ENCODE results near the gene FRMD8. TPM values are rescaled to one million over a fixed set of nuclear protein-coding genes. Genes with fewer than 3 reads are reported as not detected.

Gene FRMD8
- total RNA-seq, 3 donors from 2014 or later = 22.9 to 57.0 (median 49.0) TPM

DNA sequence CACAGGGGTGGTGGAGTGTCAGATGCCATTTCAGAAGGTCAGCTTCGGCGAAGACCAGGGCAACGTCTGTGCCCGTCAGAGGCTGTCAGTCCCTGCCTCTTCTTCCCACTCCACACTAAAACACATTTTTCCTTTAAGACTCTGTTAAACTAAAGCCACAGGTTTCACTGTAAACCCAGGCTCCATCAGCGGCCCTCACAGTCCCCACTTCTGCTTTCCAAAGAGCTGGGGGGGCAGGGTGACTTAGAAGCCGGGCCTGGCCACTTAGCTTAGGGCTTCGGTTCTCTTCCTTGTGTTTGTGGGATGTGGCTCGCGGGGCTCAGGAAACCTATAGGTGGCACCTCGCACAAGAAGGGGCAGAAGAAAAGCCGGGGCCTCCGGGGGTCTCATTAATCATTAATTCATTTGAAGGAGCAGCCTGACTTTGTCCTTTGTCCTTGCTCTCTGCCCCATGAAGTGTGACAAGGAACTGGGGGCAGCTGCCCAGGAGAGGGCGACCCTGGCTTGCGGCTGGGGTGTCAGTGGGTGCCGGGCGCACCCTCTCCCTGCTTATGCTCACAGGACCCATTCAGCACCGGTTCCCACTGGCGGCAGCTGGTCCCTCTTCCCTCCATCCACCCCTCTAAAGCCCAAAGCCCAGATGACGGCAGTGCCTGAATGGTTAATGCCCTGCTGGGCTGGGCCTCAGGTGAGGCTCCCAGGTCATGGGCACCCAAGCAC is 8.1 kb upstream of the FRMD8 start:
- no peak for DNase-seq (ENCODE audit: low spot score in 2 of 2)
- Histone ChIP-seq H3K27me3 (no peaks in the 10 kb centered on the region), H3K4me1 (peaks cover 0 to 12% of the 10 kb centered on the region in 2 donors), H3K36me3 (no peaks in the 10 kb centered on the region), H3K4me3 (no peak overlapping the region), H3K27ac (peak overlapping the region in 1 of 2 donors; percentile 98), H3K9me3 (no peaks in the 10 kb centered on the region)
- TF ChIP-seq, protein P1, sequence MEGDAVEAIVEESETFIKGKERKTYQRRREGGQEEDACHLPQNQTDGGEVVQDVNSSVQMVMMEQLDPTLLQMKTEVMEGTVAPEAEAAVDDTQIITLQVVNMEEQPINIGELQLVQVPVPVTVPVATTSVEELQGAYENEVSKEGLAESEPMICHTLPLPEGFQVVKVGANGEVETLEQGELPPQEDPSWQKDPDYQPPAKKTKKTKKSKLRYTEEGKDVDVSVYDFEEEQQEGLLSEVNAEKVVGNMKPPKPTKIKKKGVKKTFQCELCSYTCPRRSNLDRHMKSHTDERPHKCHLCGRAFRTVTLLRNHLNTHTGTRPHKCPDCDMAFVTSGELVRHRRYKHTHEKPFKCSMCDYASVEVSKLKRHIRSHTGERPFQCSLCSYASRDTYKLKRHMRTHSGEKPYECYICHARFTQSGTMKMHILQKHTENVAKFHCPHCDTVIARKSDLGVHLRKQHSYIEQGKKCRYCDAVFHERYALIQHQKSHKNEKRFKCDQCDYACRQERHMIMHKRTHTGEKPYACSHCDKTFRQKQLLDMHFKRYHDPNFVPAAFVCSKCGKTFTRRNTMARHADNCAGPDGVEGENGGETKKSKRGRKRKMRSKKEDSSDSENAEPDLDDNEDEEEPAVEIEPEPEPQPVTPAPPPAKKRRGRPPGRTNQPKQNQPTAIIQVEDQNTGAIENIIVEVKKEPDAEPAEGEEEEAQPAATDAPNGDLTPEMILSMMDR (IDR thresholded peaks at IDR 0.05) = no peak
- TF ChIP-seq POLR2AphosphoS5 (IDR thresholded peaks at IDR 0.05) (no peak), POLR2A (IDR thresholded peaks at IDR 0.05) (no peak)
- intact Hi-C loops (cut with DNase I; ENCODE audit: low total_unique reads) = no loop called here

DNA sequence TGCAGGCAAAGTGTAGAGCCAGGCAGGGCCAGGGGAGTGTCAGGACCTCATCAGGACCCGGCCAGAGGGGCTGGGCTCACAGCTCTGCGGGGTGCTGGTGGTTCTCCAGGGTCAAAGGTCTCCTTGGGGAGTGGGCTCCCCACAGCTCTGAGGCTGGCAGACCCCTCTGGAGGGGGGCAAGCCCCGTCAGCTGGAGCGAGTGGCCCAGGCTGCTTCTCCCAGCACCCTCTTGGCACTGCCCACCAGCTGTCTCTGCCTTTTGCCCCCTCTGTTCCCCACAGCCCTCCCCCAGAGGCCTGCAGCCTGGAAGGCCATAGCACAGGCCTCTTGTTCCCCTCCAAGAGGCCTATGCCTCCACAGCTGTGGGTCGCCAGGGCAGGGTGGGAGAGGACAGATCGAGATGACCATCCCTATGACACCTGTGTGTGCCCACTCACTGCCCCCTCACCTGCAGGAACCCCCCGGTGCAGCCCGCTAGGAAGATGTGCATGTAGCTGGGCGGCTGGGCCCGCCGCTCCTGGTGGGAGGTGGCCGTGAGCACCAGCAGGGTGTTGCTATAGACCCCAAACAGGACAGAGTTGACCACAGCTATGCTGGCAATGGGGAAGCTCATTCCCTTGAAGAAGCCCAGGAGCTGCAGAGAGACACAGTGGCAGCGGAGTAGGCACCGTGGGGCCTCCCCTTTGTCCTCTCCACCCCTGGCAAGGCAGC is 7.4 kb upstream of the FRMD8 start:
- peak overlapping the region; percentile 98 to 99 for H3K27ac ChIP-seq
- TF ChIP-seq, protein P1 (IDR thresholded peaks at IDR 0.05) = no peak
- TF ChIP-seq POLR2A (IDR thresholded peaks at IDR 0.05) (no peak), POLR2AphosphoS5 (IDR thresholded peaks at IDR 0.05) (no peak)

DNA sequence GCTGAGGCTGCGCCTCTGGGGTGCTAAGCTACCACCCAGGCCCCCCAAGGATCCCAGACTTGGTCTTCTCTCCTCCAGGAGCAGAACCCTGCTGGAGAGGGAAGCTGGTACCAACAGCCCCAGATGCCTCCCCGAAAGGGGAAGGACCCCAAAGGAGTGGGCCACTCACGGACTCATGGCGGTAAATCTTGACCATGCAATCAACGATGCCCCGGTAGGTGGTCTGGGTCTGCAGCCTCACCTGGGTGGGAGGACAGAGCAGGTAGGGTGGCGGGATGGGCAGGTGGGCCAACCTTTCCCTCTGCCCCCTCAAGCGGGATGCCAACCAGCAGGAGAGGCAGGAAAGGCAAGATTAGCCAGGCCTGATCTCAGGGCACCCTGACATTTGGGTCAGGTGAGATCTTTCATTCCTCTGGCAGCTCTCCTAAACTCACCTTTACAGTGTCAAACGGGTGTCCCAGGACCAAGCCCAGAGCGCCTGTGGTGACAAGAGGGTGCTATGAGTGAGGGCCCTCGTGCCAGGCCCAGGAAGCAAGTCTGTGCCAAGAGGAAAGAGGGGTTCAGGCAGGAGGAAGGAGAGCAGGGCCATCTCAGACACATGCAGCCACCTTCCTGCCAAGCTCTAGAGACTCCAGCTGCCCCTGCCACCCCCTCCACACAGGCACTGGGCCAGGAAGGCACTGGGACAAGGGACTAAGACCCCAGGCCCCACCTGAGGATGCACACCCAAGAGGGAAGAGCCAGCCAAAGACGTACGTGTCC is 6.6 kb upstream of the FRMD8 start:
- DNase-seq (ENCODE audit: low spot score in 2 of 2) = no peak
- Histone ChIP-seq H3K9me3 (no peaks in the 10 kb centered on the region), H3K27me3 (no peaks in the 10 kb centered on the region), H3K36me3 (no peaks in the 10 kb centered on the region), H3K27ac (peak overlapping the region; percentile 98 to 99), H3K4me1 (peaks cover 0 to 18% of the 10 kb centered on the region in 2 donors), H3K4me3 (no peak overlapping the region)
- TF ChIP-seq POLR2AphosphoS5 (IDR thresholded peaks at IDR 0.05) (no peak), POLR2A (IDR thresholded peaks at IDR 0.05) (no peak)
- TF ChIP-seq, protein P1 (IDR thresholded peaks at IDR 0.05) = no peak
- intact Hi-C loops (cut with DNase I; ENCODE audit: low total_unique reads) = loop anchor here (5.0 to 10.0 kb wide), 2 partner anchors 37 to 135 kb away; no protein-coding TSS in a partner anchor

More for the DNA sequence above, 7.4 kb upstream of the FRMD8 start:
- intact Hi-C loops (cut with DNase I; ENCODE audit: low total_unique reads) = no loop called here
- H3K4me3 ChIP-seq = no peak overlapping the region
- H3K27me3 ChIP-seq = no peaks in the 10 kb centered on the region
- no peaks in the 10 kb centered on the region for H3K9me3 ChIP-seq
- no peaks in the 10 kb centered on the region for H3K36me3 ChIP-seq
- H3K4me1 ChIP-seq = peaks cover 0 to 15% of the 10 kb centered on the region in 2 donors
- DNase-seq (ENCODE audit: low spot score in 2 of 2) = no peak

DNA sequence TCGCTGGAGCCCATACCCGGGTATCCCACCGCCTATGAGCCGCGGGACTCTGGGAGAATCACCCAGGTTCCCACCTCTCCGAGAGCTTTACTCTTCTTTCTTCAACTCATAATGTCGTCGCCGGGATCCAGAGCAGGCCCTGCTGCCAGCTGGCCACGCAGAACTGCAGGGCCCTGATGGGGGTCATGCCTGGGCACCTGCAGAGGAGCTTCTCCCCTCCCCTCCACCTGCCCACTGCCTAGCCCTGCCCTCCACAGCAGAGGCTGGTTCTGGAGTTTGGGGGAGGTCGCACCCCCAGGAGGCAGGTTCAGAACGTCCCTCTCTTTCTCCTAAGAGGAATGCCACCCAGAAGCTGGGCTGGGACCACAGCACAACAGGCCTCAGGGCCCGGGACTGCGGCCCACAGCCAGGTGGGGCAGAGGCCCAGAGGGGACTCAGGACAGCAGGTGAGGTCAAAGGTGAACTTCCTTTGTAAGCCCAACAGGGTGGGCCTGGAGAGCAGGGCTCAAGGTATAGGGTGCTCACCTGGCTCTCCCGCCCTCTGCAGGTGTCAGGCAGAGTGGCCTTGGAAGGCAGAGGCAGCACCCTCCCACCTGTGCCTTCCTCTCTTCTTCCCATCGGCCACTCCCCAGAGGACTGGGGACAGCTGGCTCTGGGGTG is 5.8 kb upstream of the FRMD8 start:
- TF ChIP-seq, protein P1 (IDR thresholded peaks at IDR 0.05) = no peak
- TF ChIP-seq POLR2A (IDR thresholded peaks at IDR 0.05) (no peak), POLR2AphosphoS5 (IDR thresholded peaks at IDR 0.05) (no peak)
- DNase-seq (ENCODE audit: low spot score in 2 of 2) = no peak
- peak overlapping the region; percentile 98 to 99 for H3K27ac ChIP-seq
- H3K36me3 ChIP-seq = no peaks in the 10 kb centered on the region
- no peak overlapping the region for H3K4me3 ChIP-seq
- H3K4me1 ChIP-seq = peaks cover 0 to 18% of the 10 kb centered on the region in 2 donors
- no peaks in the 10 kb centered on the region for H3K9me3 ChIP-seq
- no peaks in the 10 kb centered on the region for H3K27me3 ChIP-seq
- intact Hi-C loops (cut with DNase I; ENCODE audit: low total_unique reads) = loop anchor here (5.0 to 10.0 kb wide), 2 partner anchors 37 to 134 kb away; no protein-coding TSS in a partner anchor
